Midbrain (tissue), 1 donor: ENCODE results near the gene RNF5.
A peak's percentile ranks its signal among the peaks of the same experiment; 100 is the strongest.

Source experiments
- DNase-seq: peaks from one replicate; lab custom pipeline; 2025; lab: John Stamatoyannopoulos, UW

The RNF5 gene

GRCh38 chr6:32151863-32152768 lies 26.1 kb upstream of the RNF5 start, which contains the start of gene PRRT1:
Gene PRRT1 (minus strand): TSS chr6:32151939. CDS start chr6:32151827, 112 bp downstream.
- DNase-seq: peak; percentile 37

DNA sequence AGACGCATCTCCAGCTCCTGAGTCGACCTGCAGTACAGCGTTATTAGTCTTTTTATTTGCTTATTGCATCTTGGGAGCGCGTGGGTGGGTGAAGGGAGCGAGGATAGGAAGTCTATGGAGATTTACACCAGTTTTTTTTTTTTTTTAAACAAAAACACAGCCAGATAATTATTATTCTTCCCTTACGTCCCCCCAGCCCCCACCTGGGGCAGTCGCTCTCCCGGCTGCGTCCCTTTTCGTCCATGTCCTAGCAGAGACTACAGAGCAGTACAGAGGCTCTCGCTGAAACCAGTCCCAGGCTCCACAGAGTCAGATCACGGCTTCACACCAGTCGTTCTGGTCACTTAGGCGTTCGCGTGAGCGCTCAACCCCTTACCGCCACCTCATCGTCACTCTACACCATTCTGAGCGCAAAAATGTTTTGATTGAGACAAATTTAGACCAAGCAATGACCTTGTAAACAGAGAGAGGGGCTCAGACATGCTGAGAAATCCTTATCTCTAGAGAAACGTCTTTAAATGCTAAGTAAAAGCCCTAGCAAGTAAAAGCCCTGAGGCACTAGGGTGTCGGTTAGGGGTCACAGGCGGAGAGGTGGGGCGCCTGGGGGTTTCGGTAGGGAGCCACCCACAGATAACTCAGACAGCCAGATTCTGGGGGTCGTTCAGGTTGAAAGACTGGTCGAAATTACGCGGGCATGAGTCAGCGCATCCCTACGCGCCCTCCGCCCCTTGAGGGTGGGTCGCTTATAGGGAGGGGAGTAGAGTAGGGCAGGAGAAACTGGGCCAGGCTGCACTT lies 25.2 kb upstream of the RNF5 start:
- DNase-seq: no peak

DNA sequence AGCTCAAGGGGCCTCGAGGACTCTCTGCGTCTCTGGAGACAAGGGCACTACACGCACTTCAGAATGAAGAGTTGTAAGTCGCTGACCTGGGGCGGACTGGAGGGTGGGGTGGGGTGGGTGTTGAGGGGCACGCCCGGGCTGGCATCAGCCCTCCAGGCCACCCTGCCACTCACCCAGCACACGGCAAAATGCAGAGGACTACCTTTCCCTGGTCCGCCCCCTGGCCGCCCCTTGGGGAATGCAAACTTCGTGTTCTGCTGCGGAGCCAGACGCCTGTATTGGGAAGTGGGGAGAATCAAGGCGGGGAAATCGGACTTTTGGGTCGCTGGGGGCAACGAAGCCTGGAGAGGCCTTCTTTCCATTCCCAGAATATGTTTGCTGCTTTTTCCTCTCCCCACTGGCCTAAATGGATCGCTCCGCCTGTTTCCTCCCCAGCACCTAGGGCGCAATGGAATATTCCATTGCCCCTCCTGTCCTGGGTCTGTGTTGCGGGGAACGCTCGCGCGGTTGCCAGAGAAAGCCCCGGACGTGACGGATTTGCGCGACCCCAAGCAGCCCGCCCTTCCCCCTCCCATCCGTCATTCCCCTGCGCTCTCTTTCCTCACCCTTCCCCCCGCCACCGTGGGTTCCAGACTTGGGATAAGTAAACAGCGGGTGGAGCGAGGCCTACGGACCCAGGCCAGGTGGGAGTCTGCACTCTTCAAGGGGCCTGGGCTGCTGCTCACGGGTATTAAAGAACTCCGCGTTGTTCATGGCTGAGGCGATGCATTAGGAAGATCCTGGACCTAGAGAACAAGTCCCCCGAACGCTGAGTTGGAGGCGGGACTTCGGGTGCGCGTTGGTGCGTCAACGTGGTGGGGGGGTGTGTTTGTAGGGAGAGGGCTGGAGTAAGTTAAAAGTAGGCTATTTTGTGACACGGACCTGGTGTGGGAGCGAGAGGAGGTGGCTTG lies 24.4 kb upstream of the RNF5 start, which contains the start of gene PPT2:
Gene PPT2, plus strand, starts transcription at position 578 of the 950 bp plus-strand sequence. CDS start 454 bp downstream, outside the sequence.
- DNase-seq: peak; percentile 90

DNA sequence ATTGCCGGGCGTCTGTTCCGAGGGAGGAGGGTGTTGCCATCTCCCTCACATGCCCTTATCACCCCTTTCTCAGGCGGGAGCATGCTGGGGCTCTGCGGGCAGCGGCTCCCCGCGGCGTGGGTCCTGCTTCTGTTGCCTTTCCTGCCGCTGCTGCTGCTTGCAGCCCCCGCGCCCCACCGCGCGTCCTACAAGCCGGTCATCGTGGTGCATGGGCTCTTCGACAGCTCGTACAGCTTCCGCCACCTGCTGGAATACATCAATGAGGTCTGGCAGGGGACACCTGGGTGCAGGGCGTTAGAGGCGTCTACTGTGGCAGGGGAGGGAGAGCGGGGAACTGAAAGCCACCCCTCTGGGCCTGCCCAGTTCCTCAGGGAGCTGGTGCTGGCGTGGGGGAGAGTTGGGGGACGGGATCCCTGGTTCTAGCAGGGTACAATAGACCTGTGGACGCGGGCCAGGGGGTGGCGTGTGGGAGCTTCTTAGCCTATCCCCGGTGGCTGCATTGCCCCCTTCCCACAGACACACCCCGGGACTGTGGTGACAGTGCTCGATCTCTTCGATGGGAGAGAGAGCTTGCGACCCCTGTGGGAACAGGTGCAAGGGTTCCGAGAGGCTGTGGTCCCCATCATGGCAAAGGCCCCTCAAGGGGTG lies 23.6 kb upstream of the RNF5 start:
- DNase-seq: peak; percentile 49

- DNase-seq: no peak
Measured at GRCh38 chr6:32156891-32157290, 21.3 kb upstream of the RNF5 start.

DNA sequence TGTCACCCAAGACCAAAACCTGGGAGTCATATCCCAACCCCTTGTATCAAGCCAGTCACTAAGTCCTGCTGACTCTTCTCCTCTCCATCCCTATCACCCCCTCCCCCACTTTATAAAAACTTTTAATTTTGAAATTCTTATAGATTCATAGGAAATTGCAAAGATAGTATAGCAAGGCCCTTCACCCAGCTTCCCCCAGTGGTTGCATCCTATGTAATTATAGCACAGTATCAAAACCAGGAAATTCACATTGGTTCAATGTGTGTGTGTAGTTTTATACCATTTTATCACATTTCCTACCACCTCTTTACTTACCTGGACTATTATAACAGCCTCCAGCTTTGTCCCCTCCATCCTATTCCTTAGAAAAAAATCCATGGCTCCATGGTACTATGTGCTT lies 20.2 kb upstream of the RNF5 start:
- no peak for DNase-seq

GRCh38 chr6:32163559-32164258 lies 14.5 kb upstream of the RNF5 start:
- DNase-seq: peak; percentile 19

DNA sequence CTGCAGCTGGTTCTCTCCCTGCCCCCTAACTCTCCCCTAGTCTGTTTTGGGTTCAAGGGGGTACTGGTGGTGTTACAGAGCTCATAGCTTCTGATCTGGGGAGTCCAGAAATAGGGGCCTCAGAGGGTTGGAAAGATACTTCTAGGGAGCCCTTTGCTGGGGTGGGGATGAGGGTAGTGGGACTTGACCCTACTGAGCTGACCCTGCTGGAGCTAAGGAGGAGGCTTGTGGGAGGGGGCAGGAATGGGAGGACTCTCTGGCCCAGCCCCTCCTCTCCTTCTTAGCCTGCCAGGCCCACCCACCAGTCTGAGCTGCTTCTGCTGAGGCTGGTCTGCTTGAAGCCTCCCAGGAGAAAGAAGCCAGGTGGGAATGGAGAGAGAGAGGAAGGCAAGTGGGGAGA lies 13.9 kb upstream of the RNF5 start, which contains the start of gene EGFL8:
Gene EGFL8, plus strand, starts transcription at position 301 of the 400 bp plus-strand sequence. CDS start 1,571 bp downstream, outside the sequence.
- no peak for DNase-seq

DNA sequence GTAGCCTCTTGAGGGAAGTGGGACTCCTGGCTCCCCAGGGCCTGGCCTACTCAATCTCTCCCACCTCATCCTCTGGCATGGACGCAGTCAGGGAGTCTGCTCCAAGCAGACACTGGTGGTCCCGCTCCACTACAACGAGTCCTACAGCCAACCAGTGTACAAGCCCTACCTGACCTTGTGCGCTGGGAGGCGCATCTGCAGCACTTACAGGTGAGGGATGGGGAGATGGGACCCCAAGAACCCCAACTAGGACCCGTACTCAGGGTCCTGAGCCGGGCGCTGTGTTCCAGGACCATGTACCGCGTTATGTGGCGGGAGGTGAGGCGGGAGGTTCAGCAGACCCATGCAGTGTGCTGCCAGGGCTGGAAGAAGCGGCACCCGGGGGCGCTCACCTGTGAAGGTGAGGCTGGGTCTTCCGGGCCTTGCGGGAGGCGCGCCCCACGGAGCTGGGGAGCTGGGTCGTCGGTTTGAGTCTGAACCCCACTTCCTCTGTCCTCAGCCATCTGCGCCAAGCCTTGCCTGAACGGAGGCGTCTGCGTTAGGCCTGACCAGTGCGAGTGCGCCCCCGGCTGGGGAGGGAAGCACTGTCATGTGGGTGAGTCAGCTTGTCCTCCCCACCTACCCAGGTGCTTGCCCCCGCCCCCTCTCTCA lies 11.7 kb upstream of the RNF5 start:
- no peak for DNase-seq

- DNase-seq: no peak
Measured at GRCh38 chr6:32167154-32167760, 10.9 kb upstream of the RNF5 start.

GRCh38 chr6:32167761-32168262 lies 10.4 kb upstream of the RNF5 start:
- no peak for DNase-seq

GRCh38 chr6:32168350-32168749 lies 9.9 kb upstream of the RNF5 start:
- no peak for DNase-seq

DNA sequence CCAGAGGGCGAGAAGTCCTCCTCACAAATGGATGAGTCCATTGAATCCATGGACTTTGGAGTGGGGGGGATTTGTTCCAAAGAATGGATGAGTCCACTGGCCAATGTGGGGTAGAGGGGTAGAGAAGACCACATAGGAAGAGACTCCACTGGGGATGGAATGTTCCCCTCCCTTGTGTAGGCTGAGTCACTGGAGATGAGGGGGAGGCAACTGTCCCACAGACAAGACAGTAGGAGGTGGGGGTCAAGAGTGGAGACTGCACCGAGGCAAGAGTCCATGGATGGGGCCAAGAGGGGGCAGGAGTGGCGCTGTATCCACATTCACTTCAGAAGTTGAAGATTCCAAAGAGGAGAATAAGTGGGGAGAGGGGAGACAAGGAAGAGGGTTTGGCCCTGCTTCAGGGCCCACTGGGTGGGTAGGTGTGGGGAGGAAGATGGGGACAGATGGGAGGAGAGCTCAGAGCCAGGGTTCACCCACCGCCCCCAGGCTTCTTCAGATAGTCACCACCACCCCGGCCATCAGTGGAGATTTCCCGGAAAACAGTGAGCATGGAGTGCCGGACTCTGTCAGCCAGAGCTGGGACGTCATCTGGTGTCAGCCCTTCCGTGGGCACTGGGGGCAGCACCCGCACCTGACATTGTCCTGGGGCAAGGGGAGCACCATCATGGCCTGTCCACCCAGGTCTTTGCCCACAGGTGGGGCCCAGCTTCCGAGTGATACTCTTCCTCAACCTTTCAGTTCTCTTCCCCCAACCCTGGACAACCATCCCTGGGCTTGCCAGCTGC lies 9.2 kb upstream of the RNF5 start:
- DNase-seq: no peak

- no peak for DNase-seq
Measured at GRCh38 chr6:32170294-32170693, 7.9 kb upstream of the RNF5 start.

GRCh38 chr6:32171234-32171633 lies 7.0 kb upstream of the RNF5 start:
- no peak for DNase-seq

- no peak for DNase-seq
Measured at GRCh38 chr6:32173051-32173727, 5.0 kb upstream of the RNF5 start.

DNA sequence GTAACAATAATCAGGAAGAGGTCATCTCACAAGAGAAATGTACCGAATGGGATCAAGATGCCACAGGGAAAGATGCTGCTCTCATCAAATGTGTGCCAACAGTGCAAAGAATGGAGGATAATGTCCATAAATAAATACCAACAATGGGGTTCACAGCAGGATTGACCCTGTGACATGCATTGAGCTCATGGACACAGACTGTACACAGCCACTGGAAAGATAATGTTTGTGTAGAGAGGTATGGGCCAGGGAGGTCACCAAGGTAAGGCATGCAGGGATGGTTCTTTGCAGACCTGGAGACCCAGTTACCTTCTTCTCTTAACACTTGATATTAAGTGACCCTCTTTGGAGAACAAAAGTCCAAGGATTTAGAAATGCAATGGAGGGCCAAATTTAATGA lies 3.8 kb upstream of the RNF5 start:
- DNase-seq: no peak

GRCh38 chr6:32175322-32175710 lies 2.9 kb upstream of the RNF5 start:
- no peak for DNase-seq
